Measurements from ENCODE around the gene NPAS3.
A peak's percentile ranks its signal among the peaks of the same experiment; 100 is the strongest.

Gene NPAS3

DNA sequence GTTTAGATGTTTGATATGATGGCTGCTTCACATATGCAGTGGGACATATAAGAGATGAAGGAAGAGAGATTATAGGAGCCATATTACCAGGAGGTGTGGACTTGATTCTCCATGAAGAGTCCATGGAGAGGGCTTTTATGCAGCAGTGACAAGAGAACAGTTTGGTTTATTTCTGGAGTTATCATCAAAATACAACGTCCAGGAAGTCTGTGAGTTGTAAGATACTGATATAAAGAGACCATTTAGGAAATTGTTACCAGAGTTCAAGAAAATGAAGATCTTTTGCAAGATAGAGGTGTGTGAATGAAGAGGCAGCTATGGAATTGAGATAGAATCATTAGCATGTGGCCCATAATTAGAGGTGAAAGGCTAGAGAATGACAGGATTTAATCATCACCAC, 431.7 kb downstream of the NPAS3 start:
- no peak for DNase-seq
- in situ Hi-C loops (cut with HindIII; ENCODE audit: low pct_ligation_motif_present, low sequenced_read_pairs) = no loop called here
- TF ChIP-seq, protein P1, sequence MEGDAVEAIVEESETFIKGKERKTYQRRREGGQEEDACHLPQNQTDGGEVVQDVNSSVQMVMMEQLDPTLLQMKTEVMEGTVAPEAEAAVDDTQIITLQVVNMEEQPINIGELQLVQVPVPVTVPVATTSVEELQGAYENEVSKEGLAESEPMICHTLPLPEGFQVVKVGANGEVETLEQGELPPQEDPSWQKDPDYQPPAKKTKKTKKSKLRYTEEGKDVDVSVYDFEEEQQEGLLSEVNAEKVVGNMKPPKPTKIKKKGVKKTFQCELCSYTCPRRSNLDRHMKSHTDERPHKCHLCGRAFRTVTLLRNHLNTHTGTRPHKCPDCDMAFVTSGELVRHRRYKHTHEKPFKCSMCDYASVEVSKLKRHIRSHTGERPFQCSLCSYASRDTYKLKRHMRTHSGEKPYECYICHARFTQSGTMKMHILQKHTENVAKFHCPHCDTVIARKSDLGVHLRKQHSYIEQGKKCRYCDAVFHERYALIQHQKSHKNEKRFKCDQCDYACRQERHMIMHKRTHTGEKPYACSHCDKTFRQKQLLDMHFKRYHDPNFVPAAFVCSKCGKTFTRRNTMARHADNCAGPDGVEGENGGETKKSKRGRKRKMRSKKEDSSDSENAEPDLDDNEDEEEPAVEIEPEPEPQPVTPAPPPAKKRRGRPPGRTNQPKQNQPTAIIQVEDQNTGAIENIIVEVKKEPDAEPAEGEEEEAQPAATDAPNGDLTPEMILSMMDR (IDR thresholded peaks at IDR 0.05; ENCODE audit: low read depth, low read length, missing control alignments) = no peak

DNA sequence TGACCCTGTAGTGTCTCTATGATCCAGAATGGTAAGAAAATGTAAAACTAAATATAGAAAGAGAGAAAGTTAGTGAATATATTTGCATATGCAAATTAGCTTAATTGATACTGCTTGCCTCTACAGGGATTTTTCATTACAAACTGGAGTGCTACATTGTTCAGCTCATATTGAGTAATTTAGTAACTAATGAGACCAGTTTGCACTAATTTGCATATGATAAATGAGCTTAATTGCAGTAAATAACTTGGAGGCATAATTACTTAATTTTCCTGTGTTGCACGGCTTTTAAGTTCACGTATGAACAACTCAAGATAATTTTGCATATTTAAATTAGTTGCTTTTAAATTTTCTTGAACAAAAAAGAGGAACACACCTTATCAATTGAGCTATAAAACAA, 436.5 kb downstream of the NPAS3 start:
- no peaks in the 10 kb centered on the region for H3K36me3 ChIP-seq (replicated peaks)
- no peak overlapping the region for H3K27ac ChIP-seq
- H3K27me3 ChIP-seq (replicated peaks) = no peaks in the 10 kb centered on the region
- in situ Hi-C loops (cut with HindIII; ENCODE audit: low pct_ligation_motif_present, low sequenced_read_pairs) = no loop called here
- TF ChIP-seq, protein P1 (IDR thresholded peaks at IDR 0.05; ENCODE audit: low read depth, low read length, missing control alignments) = no peak
- no peak for DNase-seq
- no peak overlapping the region for H3K4me3 ChIP-seq (ENCODE audit: low read depth, low read length)

More for the DNA sequence above, 431.7 kb downstream of the NPAS3 start:
- no peaks in the 10 kb centered on the region for H3K27me3 ChIP-seq (replicated peaks)
- no peak overlapping the region for H3K4me3 ChIP-seq (ENCODE audit: low read depth, low read length)
- H3K36me3 ChIP-seq (replicated peaks) = no peaks in the 10 kb centered on the region
- H3K27ac ChIP-seq = no peak overlapping the region

DNA sequence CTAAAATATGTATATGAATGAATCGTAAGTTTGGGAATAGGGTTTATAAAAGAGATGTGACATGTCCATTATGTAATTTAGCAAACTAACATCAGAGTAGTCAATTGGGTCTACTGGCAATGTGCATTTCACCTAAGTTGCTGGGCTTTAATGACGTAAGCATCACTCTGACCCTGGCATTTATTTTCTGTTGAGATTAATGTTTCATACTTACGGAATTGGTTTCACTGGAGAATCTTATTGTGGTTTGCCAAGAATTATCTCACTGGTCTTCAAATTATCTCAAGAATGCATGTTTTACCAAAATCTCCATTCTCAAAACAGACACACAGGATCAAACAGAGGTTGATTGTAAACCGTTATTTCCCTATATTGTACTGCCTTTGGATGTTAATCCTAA, 437.1 kb downstream of the NPAS3 start:
- no peaks in the 10 kb centered on the region for H3K36me3 ChIP-seq (replicated peaks)
- in situ Hi-C loops (cut with HindIII; ENCODE audit: low pct_ligation_motif_present, low sequenced_read_pairs) = no loop called here
- H3K4me3 ChIP-seq (ENCODE audit: low read depth, low read length) = no peak overlapping the region
- no peak overlapping the region for H3K27ac ChIP-seq
- TF ChIP-seq, protein P1 (IDR thresholded peaks at IDR 0.05; ENCODE audit: low read depth, low read length, missing control alignments) = no peak
- H3K27me3 ChIP-seq (replicated peaks) = no peaks in the 10 kb centered on the region
- peak; percentile 67 for DNase-seq

DNA sequence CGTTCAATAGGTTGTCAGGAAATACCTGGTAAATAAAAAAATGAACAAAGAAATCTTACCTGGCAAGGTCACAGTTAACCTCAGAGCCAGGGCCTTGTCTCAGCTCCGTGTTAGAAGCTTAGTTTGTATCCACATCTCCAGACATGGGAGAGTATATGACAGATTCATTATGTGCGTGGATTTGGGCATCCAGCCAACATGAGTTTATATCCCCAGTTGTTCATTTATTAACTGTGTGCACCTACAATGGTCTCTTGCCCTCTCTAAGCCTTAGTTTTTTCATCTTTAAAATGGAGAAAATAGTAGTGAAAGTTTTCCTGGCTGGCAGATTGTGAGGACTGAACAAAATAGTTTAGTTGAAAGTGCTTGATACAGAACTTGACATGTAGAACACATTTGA, 437.8 kb downstream of the NPAS3 start:
- peak; percentile 24 for DNase-seq
- no peaks in the 10 kb centered on the region for H3K27me3 ChIP-seq (replicated peaks)
- no peak overlapping the region for H3K27ac ChIP-seq
- no peaks in the 10 kb centered on the region for H3K36me3 ChIP-seq (replicated peaks)
- in situ Hi-C loops (cut with HindIII; ENCODE audit: low pct_ligation_motif_present, low sequenced_read_pairs) = no loop called here
- TF ChIP-seq, protein P1 (IDR thresholded peaks at IDR 0.05; ENCODE audit: low read depth, low read length, missing control alignments) = no peak
- H3K4me3 ChIP-seq (ENCODE audit: low read depth, low read length) = no peak overlapping the region

DNA sequence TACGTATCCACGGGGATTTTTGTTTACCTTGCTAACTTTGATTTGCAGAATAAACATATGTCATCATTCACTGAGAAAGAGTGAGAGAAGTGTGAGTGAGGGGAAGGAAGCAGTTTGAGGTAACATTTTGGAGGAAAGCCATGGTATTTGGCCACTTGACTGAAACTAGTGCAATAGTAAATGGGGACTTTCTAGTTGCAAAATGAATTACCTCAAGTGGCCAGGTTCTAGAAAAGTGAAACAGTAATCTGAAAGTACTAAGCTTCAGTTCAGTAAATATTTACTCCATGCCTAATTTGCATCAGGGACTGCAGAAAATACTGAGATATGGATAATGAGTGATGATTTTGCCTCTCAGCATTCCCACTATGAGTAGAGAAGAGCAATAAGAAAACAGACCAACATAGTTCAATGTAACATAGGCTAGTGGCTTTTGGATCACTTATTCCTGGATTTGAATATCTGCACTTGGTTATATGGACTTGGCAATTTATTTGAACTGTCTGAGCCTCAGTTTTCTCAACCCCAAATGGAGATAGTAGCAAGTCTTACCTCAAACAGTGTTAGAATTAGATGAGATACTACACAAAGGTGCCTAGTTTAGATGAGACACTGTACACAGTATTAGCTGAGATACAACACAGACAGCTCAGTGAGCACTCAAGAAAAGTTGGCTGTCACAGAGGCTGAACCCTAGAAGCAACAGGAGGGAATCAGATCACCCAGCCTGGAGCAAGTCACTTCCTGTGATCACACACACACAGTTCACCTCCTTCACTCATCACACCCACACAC, 439.1 kb downstream of the NPAS3 start:
- H3K27ac ChIP-seq = no peak overlapping the region
- TF ChIP-seq, protein P1 (IDR thresholded peaks at IDR 0.05; ENCODE audit: low read depth, low read length, missing control alignments) = no peak
- H3K36me3 ChIP-seq (replicated peaks) = no peaks in the 10 kb centered on the region
- no peak overlapping the region for H3K4me3 ChIP-seq (ENCODE audit: low read depth, low read length)
- in situ Hi-C loops (cut with HindIII; ENCODE audit: low pct_ligation_motif_present, low sequenced_read_pairs) = no loop called here
- H3K27me3 ChIP-seq (replicated peaks) = no peaks in the 10 kb centered on the region
- no peak for DNase-seq

DNA sequence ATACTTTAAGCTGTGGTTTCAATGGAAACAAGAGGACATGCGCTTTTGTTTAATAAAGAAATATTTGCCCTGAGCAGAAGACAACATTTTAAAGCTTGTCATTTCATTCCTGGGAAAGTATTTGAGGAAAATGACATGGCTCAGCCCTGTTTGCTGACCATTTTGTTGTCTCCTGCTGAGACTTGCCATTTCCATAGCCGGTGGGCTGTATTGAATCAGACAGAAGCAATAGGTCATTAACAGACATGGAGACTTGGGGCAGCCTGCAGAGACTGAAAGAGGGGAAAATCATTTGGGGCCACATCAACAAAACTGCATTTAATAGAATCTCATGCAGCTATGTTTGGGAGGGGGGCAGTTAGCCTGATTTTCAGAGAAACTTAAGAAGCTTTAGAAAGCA, 443.0 kb downstream of the NPAS3 start:
- Histone ChIP-seq H3K4me3 (ENCODE audit: low read depth, low read length) (no peak overlapping the region), H3K27ac (no peak overlapping the region), H3K27me3 (replicated peaks) (no peaks in the 10 kb centered on the region), H3K36me3 (replicated peaks) (no peaks in the 10 kb centered on the region)
- TF ChIP-seq, protein P1 (IDR thresholded peaks at IDR 0.05; ENCODE audit: low read depth, low read length, missing control alignments) = no peak
- in situ Hi-C loops (cut with HindIII; ENCODE audit: low pct_ligation_motif_present, low sequenced_read_pairs) = no loop called here
- DNase-seq = no peak
